HUES6 (cell line): ENCODE results near the gene NSMCE1.

Source experiments
- H3K27ac ChIP-seq: 2 replicates; pipeline ENCODE4 v1.7.0; 2013; ENCODE audit warnings: low read depth, mild to moderate bottlenecking, low read length, inconsistent platforms
- H3K27me3 ChIP-seq: 2 replicates; pipeline ENCODE4 v1.6.1; 2013; ENCODE audit warnings: low read length; ENCODE audit not compliant: control insufficient read depth, insufficient read depth
- H3K36me3 ChIP-seq: 2 replicates; pipeline ENCODE4 v1.6.1; 2013; ENCODE audit warnings: low read length; ENCODE audit not compliant: control insufficient read depth, insufficient read depth
- H3K4me1 ChIP-seq: 2 replicates; pipeline ENCODE4 v1.6.1; 2013; ENCODE audit warnings: low read length; ENCODE audit not compliant: control insufficient read depth, insufficient read depth
- H3K4me3 ChIP-seq: 2 replicates; pipeline ENCODE4 v1.5.1; 2013; ENCODE audit warnings: low read depth, low read length
- H3K9ac ChIP-seq: one replicate; pipeline ENCODE4 v1.6.1; 2013; ENCODE audit warnings: mild to moderate bottlenecking, low read length
- H3K9me3 ChIP-seq: 2 replicates; pipeline ENCODE4 v1.6.1; 2013; ENCODE audit warnings: low read depth, low read length; ENCODE audit not compliant: control insufficient read depth, insufficient read depth

Gene NSMCE1

GRCh38 chr16:27241658-27242057, 26.9 kb downstream of the NSMCE1 start:
- Histone ChIP-seq H3K27ac (no peak overlapping the region), H3K9ac (no peak overlapping the region), H3K36me3 (no peaks in the 10 kb centered on the region), H3K4me3 (no peak overlapping the region), H3K27me3 (no peaks in the 10 kb centered on the region), H3K4me1 (peaks cover 20% of the 10 kb centered on the region), H3K9me3 (no peaks in the 10 kb centered on the region)

GRCh38 chr16:27240948-27241531, 27.5 kb downstream of the NSMCE1 start:
- Histone ChIP-seq H3K4me1 (peaks cover 20% of the 10 kb centered on the region), H3K36me3 (no peaks in the 10 kb centered on the region), H3K9ac (no peak overlapping the region), H3K27ac (no peak overlapping the region), H3K27me3 (no peaks in the 10 kb centered on the region), H3K9me3 (no peaks in the 10 kb centered on the region), H3K4me3 (no peak overlapping the region)

GRCh38 chr16:27239906-27240655, 28.5 kb downstream of the NSMCE1 start:
- H3K36me3 ChIP-seq = no peaks in the 10 kb centered on the region
- H3K4me3 ChIP-seq = no peak overlapping the region
- no peak overlapping the region for H3K9ac ChIP-seq
- H3K27ac ChIP-seq = no peak overlapping the region
- no peaks in the 10 kb centered on the region for H3K27me3 ChIP-seq
- H3K9me3 ChIP-seq = no peaks in the 10 kb centered on the region
- H3K4me1 ChIP-seq = peaks cover 27% of the 10 kb centered on the region

DNA sequence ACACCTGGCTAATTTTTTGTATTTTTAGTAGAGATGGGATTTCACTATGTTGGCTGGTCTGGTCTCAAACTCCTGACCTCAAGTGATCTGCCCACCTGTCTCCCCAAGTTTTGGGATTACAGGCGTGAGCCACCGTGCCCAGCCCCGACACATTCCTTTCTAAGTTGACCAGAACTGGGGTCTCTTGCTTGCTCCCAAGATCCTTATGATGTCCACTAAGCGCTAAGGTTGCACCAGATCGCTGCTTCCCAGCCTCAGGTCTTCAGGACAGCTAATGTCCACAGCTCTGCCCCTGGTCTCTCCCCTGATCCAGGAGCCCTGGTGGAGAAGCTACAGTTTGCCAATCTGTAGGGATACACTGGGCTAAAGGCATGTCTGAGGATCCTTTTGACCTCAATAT, 29.5 kb downstream of the NSMCE1 start:
- Histone ChIP-seq H3K4me1 (peaks cover 28% of the 10 kb centered on the region), H3K27ac (no peak overlapping the region), H3K27me3 (no peaks in the 10 kb centered on the region), H3K9me3 (no peaks in the 10 kb centered on the region), H3K4me3 (no peak overlapping the region), H3K9ac (no peak overlapping the region), H3K36me3 (no peaks in the 10 kb centered on the region)

DNA sequence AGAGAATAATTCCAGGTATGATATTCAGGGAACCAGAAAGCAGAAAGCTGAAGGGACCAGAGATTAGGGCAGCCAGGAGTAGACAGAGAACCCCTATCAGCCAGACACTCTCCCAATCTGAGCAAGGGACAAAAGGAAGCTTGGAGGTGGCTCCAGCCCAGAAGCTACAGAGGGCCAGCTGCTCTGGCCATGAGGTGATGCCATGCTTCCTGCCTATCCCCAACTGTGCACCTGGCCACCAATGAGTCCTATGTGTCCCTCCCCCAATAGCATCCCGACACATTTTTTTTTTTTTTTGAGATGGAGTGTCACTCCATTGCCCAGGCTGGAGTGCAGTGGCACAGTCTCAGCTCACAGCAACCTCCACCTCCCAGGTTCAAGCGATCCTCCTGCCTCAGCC, 30.0 kb downstream of the NSMCE1 start:
- no peak overlapping the region for H3K4me3 ChIP-seq
- H3K9me3 ChIP-seq = no peaks in the 10 kb centered on the region
- peaks cover 28% of the 10 kb centered on the region for H3K4me1 ChIP-seq
- H3K36me3 ChIP-seq = peaks cover 3% of the 10 kb centered on the region; the same call in 1 of the 2 replicates
- no peaks in the 10 kb centered on the region for H3K27me3 ChIP-seq
- no peak overlapping the region for H3K27ac ChIP-seq
- no peak overlapping the region for H3K9ac ChIP-seq

- Histone ChIP-seq H3K4me1 (peaks cover 25% of the 10 kb centered on the region), H3K27ac (no peak overlapping the region)
Observed at GRCh38 chr16:27238016-27238587, 30.5 kb downstream of the NSMCE1 start.

GRCh38 chr16:27237219-27238015, 31.2 kb downstream of the NSMCE1 start:
- peaks cover 10% of the 10 kb centered on the region for H3K36me3 ChIP-seq
- H3K4me3 ChIP-seq = no peak overlapping the region
- H3K4me1 ChIP-seq = peaks cover 18% of the 10 kb centered on the region; the same call in 1 of the 2 replicates
- H3K27ac ChIP-seq = no peak overlapping the region
- no peaks in the 10 kb centered on the region for H3K27me3 ChIP-seq
- no peaks in the 10 kb centered on the region for H3K9me3 ChIP-seq
- H3K9ac ChIP-seq = no peak overlapping the region

More at GRCh38 chr16:27238016-27238587, 30.5 kb downstream of the NSMCE1 start:
- Histone ChIP-seq H3K4me3 (no peak overlapping the region), H3K27me3 (no peaks in the 10 kb centered on the region), H3K9me3 (no peaks in the 10 kb centered on the region), H3K36me3 (peaks cover 5% of the 10 kb centered on the region; the same call in 1 of the 2 replicates), H3K9ac (no peak overlapping the region)

GRCh38 chr16:27236635-27237218, 31.8 kb downstream of the NSMCE1 start:
- no peaks in the 10 kb centered on the region for H3K27me3 ChIP-seq
- peaks cover 17% of the 10 kb centered on the region; the same call in 1 of the 2 replicates for H3K4me1 ChIP-seq
- peaks cover 15% of the 10 kb centered on the region for H3K36me3 ChIP-seq
- no peak overlapping the region for H3K27ac ChIP-seq
- no peak overlapping the region for H3K9ac ChIP-seq
- no peak overlapping the region for H3K4me3 ChIP-seq
- no peaks in the 10 kb centered on the region for H3K9me3 ChIP-seq

- H3K27ac ChIP-seq = no peak overlapping the region
- no peaks in the 10 kb centered on the region for H3K27me3 ChIP-seq
- peaks cover 16% of the 10 kb centered on the region for H3K36me3 ChIP-seq
- H3K9me3 ChIP-seq = no peaks in the 10 kb centered on the region
- no peak overlapping the region for H3K4me3 ChIP-seq
- no peak overlapping the region for H3K9ac ChIP-seq
- peaks cover 17% of the 10 kb centered on the region; the same call in 1 of the 2 replicates for H3K4me1 ChIP-seq
Observed at GRCh38 chr16:27235938-27236245, 32.7 kb downstream of the NSMCE1 start.

DNA sequence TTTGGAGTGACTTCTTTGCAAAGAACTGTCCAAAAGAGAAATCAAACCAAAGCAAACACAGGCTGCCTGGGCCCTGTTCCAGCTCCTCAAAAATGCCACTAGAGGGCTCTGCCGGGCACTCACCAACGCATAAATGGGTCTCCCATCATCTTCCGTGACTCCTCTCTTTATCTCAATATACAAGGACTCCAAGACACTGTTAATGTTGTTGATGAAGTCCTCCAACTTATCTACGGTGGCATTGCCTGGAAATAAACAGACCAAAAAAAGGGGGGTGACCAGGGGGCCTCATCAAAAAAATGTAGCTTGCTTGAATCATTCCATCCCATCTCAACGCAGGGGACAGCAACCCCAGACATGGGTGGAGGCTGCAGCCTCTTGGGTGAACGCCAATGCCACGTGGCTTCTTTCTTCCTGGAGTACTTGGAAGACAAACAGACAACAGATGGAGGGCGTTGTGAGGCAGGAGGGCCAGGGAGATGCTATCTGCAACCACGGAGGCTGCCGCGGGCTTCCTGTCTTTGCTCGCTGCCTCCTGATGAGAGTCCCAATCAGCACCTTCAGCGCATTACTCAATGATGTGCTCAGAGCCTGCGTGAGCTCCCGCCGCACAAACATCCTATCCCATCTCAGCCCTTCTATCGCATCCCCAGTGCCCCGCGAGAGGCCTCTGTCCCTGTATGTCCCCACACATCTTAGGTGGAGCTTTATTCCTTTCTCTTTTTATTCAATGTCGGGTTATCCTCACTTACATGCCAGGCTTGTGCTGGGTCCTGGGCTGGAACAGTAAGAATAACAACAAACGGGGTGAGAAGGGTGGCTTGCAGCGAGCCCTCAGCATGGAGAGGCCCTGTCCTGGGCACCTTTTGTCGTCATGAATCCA, 33.3 kb downstream of the NSMCE1 start:
- Histone ChIP-seq H3K4me3 (no peak overlapping the region), H3K9ac (no peak overlapping the region), H3K36me3 (peaks cover 18% of the 10 kb centered on the region), H3K4me1 (peaks cover 17% of the 10 kb centered on the region; the same call in 1 of the 2 replicates), H3K27me3 (no peaks in the 10 kb centered on the region), H3K27ac (no peak overlapping the region), H3K9me3 (no peaks in the 10 kb centered on the region)
